Eye (tissue), 1 donor: Measurements from ENCODE around the gene TMEM121.

Experiments used
- DNase-seq: peaks from one replicate; pipeline ENCODE4 v3.0.0-alpha.2; 2015

TMEM121 gene

GRCh38 chr14:105525861-105526775 lies at the start of gene TMEM121:
TSS of gene TMEM121 (plus strand) at chr14:105526583. CDS start at chr14:105528835, 2,252 bp downstream.
- DNase-seq = peak; percentile 59

DNA sequence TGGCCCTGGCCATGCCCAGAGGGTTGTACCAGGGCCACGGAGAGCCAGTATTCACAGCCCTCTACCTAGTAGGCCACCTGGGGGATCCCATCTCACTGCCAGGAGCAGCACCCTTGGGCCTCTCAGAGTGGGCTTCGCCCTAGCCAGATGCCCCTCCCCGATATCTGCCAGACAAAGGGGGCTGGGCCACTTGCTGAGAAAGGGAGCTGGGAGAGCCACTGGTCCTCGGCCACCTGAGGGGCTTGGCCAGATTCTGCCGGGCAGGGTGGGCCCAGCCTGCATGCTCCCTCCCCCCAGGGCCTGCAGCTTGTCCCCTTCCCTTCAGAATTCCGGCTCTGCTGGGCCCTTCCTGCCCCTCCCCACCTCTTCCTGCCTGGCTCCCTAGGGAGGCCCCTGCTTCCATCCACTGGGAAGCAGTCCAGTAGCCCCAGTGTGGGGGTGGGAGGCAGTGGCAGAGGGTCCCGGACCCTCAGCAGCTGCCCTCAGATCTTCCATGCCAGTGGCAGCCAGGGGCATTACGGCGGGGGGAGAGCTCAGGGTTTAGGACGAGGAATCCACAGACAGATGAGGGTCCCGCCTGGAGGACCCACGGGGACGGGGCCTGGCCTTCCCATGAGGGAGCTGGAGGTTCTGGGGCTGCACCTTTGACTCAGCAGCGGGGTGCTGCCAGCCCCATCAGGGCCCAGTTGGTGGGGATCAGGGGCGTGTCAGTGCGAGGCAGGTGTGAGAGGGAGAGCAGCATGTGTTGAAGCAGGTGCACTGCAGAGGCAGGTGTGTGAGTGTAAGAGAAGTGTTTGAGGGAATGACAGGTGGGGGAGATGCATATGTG lies 49.3 kb upstream of the TMEM121 start:
- DNase-seq = no peak

DNA sequence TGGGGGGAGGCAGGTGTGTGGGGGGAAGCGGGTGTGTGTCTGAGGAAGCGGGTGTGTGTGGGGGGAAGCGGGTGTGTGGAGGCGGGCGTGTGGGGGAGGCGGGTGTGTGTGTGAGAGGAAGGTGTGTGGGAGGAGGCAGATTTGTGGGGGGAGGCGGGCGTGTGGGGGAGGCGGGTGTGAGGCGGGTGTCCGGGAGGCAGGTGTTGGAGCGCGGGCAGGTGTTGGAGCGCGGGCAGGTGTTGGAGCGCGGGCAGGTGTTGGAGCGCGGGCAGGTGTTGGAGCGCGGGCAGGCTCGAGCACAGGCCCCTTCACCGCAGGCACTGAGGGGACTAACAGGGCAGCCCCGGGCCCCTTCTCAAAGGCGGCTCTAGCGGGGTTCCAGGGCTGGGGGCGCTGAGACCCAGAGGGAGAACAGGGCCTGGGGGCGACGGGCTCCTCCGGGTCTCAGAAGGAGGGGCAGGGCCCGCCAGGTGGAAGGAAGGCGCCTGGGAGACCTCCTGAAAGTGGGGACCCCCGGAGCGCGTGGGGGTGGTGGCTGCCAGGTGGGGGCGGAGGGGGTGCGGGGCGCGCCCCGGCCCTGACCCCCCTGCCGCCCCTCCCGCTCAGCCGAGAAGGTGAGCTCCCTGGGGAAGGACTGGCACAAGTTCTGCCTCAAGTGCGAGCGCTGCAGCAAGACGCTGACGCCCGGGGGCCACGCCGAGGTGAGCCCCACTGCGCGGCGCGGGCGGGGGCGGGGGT lies 48.6 kb upstream of the TMEM121 start:
- peak; percentile 39 for DNase-seq

DNA sequence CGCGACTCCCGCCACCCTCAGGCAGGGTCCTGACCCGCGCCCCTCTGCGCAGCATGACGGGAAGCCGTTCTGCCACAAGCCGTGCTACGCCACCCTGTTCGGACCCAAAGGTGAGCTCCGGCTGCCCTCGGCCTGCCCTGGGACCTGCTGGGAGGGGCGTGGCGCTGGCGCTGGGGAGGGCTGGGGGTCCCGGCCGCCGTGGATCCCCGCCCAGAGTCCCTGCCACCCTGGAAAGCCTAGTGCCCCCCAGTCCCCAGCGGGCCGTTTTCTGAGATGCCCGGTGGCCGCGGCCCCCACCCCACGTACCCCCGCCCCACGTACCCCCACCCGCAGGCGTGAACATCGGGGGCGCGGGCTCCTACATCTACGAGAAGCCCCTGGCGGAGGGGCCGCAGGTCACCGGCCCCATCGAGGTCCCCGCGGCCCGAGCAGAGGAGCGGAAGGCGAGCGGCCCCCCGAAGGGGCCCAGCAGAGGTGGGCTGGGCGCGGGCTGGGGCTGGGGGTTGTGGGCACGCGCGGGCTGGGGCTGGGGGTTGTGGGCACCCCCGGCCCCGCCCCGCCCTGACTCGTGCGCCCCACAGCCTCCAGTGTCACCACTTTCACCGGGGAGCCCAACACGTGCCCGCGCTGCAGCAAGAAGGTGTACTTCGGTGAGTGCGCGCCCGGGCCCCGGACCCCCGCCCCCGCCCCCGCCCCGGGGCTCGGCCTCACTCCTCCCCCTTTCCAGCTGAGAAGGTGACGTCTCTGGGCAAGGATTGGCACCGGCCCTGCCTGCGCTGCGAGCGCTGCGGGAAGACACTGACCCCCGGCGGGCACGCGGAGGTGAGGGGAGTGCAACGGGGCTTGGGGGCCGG lies 47.8 kb upstream of the TMEM121 start:
- peak; percentile 35 for DNase-seq

GRCh38 chr14:105479431-105480158 lies 46.8 kb upstream of the TMEM121 start:
- peak; percentile 30 for DNase-seq

DNA sequence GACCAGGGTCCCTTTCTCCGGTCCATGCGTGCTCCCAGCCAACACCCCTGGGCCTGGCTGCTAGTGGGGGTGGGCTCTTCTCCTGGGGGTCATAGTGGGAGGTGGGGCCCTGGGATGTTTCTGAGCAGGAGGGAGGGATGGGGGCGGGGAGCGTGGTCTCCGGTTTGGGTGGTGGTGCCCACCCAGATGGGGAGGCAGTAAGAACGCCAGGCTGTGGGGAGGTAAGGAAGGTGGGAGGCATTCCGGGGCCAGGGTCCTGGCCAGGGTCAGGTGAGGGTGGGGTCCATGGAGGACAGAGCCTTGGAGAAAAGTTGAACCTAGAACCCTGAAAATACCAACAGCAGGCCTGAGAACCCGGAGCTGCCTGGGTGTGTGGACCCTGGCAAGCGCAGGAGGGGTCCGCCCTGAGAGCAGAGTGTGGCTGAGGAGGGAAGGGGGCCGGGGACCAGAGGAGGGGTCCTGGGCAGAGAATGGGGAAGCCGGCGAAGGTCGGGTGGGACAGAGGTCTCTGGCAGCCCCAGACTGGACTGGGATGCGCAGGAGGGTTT lies 46.1 kb upstream of the TMEM121 start:
- no peak for DNase-seq

GRCh38 chr14:105480807-105481801 lies 45.3 kb upstream of the TMEM121 start:
- peak; percentile 98 for DNase-seq

- DNase-seq = peak; percentile 96
These were observed 44.4 kb upstream of the TMEM121 start for GRCh38 chr14:105481886-105482457.

GRCh38 chr14:105482486-105483110 lies 43.8 kb upstream of the TMEM121 start:
- peak; percentile 12 for DNase-seq

DNA sequence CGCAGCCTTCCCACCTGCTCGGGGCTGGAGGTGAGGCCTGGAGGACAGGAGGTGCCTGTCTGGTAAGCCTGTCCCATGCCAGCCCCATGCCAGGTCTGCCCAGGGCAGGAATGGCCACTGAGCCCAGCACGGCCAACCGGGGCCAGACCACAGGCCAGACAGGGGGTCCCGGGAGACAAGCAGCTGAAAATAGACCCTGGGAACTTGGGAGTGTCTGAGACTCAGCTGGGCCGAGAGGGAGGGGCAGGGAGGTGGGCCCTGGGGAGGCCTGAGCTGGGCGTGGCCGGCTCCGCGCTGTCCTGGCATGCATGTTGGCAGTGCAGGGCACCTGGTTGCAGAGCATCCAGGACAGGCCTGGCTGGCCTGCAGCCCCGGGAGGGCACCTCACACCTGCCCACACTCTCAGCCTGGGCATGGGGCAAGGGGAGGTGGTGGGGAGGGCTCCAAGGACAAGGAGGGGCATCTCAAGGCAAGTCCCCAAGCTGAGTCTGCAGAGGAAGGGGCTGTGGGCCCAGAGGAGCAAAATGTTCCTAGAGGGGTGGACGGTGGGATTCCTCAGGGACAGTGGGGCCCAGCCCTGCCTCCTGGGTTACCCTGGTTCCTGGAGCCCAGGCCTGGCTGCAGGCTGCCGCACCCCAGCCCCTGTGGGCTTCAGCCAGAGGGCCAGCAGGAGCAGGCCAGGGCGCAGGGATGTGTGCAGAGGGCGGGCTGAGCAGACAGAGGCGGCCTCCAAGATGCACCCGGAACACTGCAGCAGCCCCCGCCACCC lies 42.9 kb upstream of the TMEM121 start:
- peak; percentile 11 for DNase-seq

- DNase-seq = peak; percentile 34
These were observed 42.0 kb upstream of the TMEM121 start for GRCh38 chr14:105484069-105484996.

- no peak for DNase-seq
These were observed 41.4 kb upstream of the TMEM121 start for GRCh38 chr14:105484997-105485393.

DNA sequence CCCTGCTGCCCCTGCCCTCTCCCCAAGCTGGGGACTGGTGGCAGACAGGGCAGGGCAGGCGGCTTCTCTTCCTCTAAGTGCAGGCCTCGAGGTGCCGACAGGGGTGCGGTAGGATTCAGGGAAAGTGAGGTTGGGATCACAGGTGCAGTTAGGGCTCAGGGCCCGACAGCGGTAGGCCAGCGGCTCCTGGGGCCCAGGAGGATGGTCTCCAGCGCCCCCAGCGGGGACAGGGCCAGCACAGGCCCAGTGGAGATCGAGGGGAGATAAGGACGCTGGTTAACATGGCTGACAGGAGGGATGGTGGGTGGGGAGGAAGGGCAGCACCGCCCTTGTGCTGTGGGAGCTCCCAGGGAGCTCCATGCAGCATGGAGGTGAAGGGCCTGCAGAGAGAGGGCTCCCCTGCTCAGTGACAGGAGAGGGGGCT lies 40.6 kb upstream of the TMEM121 start:
- DNase-seq = peak; percentile 81

DNA sequence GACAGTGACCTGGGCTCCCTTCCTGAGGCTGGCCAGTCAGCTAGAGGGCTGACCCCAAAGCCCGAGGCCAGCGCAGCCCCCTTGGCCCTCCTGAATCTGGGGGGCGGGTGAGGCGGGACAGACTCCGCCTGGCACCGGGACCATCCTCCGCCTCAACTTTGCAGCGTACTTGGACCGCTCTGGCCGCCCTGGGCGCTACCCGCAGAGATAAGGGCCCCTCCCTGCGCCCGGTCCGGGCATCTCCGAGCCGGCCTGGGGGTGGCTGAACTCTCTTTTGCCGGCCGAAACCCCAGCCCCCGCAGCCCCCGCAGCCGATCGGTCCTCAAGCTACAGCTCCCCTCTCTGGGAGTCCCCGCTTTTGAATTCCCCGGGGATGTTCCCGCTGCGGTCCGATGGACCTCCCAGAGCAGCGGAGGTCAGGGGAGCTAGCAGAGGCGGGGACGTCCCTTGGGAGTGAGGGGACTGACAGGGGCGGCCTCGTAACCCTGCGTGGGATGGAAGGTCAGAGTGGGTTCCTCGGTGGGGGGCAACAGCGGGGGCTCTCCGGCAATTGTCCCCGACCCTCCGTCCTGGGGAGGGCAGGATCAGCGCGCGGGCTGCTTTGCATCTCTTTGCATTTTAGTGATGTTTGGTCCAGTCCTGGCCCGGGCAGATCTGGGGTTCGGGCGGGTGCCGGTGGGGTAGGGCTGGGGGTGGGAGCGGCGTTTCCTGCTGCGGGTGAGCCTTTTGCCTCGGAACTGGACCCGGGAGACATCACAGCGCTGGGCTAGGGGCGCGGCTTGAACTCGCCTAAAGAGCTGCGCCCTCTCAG lies 40.0 kb upstream of the TMEM121 start, which contains the start of gene CRIP1:
CRIP1 (plus strand) TSS at position 724 of the 811 bp plus-strand sequence. CDS start 374 bp downstream, outside the sequence.
- peak; percentile 54 for DNase-seq

GRCh38 chr14:105486974-105487448 lies 39.4 kb upstream of the TMEM121 start:
- DNase-seq = peak; percentile 58
